CD4-positive, alpha-beta T cell (primary cell): ENCODE results near the gene HCCS. TPM values are rescaled to one million over a fixed set of nuclear protein-coding genes. Genes with fewer than 3 reads are reported as not detected.

Experiments
- ATAC-seq: fragments of 200-7000 bp; cut with Tn5 transposase; one replicate; pipeline ENCODE4 v1.10.0; 2022; ENCODE audit warnings: mild to moderate bottlenecking; ENCODE audit not compliant: poor library complexity
- CTCF ChIA-PET: fragments of 350-600 bp; sonication (Branson Sonifier 250); formaldehyde crosslinking; loops from one replicate; lab custom pipeline; 2021; ENCODE audit warnings: antibody characterized with exemption, inconsistent platforms; lab: Charles Lee
- POLR2A ChIA-PET: fragments of 350-600 bp; sonication (Branson Sonifier 250); formaldehyde crosslinking; loops from one replicate; lab custom pipeline; 2021; ENCODE audit warnings: antibody characterized with exemption, inconsistent platforms; lab: Charles Lee
- DNase-seq, 14 experiments: peaks; one replicate each; pipeline ENCODE4 v3.0.0-alpha.2; 2013 to 2020; ENCODE audit warnings: mixed read lengths in 2 of 14
- H3K27ac ChIP-seq, 2 donors: one replicate each; pipeline versions ENCODE4 v1.5.1 to v1.7.0; 2013; ENCODE audit warnings: low read length in 2 of 2, low read depth in 1 of 2, mild to moderate bottlenecking in 1 of 2
- H3K27me3 ChIP-seq, 2 experiments: 1 replicate in 1 of 2; 2 replicates in 1 of 2; pipeline versions ENCODE4 v1.6.1 to v1.7.0; 2013; ENCODE audit warnings: low read length in 2 of 2, control low read depth in 1 of 2, mild to moderate bottlenecking in 1 of 2, moderate library complexity in 1 of 2; ENCODE audit not compliant: insufficient read depth in 2 of 2, control insufficient read depth in 1 of 2
- H3K36me3 ChIP-seq: one replicate; pipeline ENCODE4 v1.6.1; 2013; ENCODE audit warnings: low read length, control low read depth; ENCODE audit not compliant: insufficient read depth
- H3K4me1 ChIP-seq: one replicate; pipeline ENCODE4 v1.6.1; 2013; ENCODE audit warnings: low read length, control low read depth; ENCODE audit not compliant: insufficient read depth
- H3K4me3 ChIP-seq: one replicate; pipeline ENCODE4 v1.5.1; 2013; ENCODE audit warnings: mild to moderate bottlenecking, low read length, moderate library complexity
- H3K9me3 ChIP-seq, 2 experiments: 1 replicate in 1 of 2; 2 replicates in 1 of 2; pipeline versions ENCODE4 v1.6.1 to v1.7.0; 2013; ENCODE audit warnings: low read length in 2 of 2, mild to moderate bottlenecking in 2 of 2, control low read depth in 1 of 2, moderate library complexity in 1 of 2; ENCODE audit not compliant: control insufficient read depth in 1 of 2, insufficient read depth in 1 of 2
- H3K27ac Mint-ChIP-seq: one replicate; pipeline ENCODE4 v1.8.0; 2020; ENCODE audit warnings: mixed read lengths
- H3K27me3 Mint-ChIP-seq: one replicate; pipeline ENCODE4 v1.8.0; 2021; ENCODE audit warnings: mixed read lengths
- H3K36me3 Mint-ChIP-seq: one replicate; pipeline ENCODE4 v1.8.0; 2021; ENCODE audit warnings: low read depth, mixed read lengths
- H3K4me1 Mint-ChIP-seq: one replicate; pipeline ENCODE4 v1.8.0; 2021; ENCODE audit warnings: low read depth, mixed read lengths
- H3K4me3 Mint-ChIP-seq: one replicate; pipeline ENCODE4 v1.8.0; 2020; ENCODE audit warnings: mild to moderate bottlenecking, mixed read lengths
- H3K9me3 Mint-ChIP-seq: one replicate; pipeline ENCODE4 v1.8.0; 2020; ENCODE audit warnings: mixed read lengths
- CTCF ChIP-seq: fragments of 200-600 bp; IDR thresholded peaks from one replicate; pipeline ENCODE4 v1.8.0; 2022; ENCODE audit warnings: antibody characterized with exemption, mild to moderate bottlenecking
- intact Hi-C, 2 experiments: fragments of 100-400 bp; cut with DNase I in 1 of 2; cut with micrococcal nuclease in 1 of 2; formaldehyde crosslinking; loops; one replicate each; pipeline versions ENCODE4 v1.15.1 to v1.9.0; 2023 to 2025; cut with DNase I, micrococcal nuclease
- total RNA-seq, 174 experiments: library from RNA in 2 of 174; stranded (reverse) in 2 of 174; gene quantifications; one replicate each; pipeline ENCODE4 v1.2.3 and lab custom pipeline; 2021 to 2026

Gene HCCS
- total RNA-seq, 2 experiments from 2014 or later: 7.3 to 7.7 TPM

GRCh38 chrX:11103006-11103405 lies 8.1 kb upstream of the HCCS start:
- intact Hi-C loops: no loop called here
- Histone ChIP-seq H3K4me3 (no peak overlapping the region), H3K9me3 (no peaks in the 10 kb centered on the region), H3K4me1 (no peaks in the 10 kb centered on the region), H3K36me3 (no peaks in the 10 kb centered on the region), H3K27ac (no peak overlapping the region), H3K27me3 (no peaks in the 10 kb centered on the region)
- no peak overlapping the region for H3K27ac Mint-ChIP-seq
- TF ChIP-seq CTCF: no peak
- no peak for ATAC-seq
- H3K4me1 Mint-ChIP-seq: no peaks in the 10 kb centered on the region
- DNase-seq: no peak
- ChIA-PET POLR2A (no interaction called here), CTCF (no interaction called here)
- no peaks in the 10 kb centered on the region for H3K9me3 Mint-ChIP-seq
- no peaks in the 10 kb centered on the region for H3K27me3 Mint-ChIP-seq
- H3K4me3 Mint-ChIP-seq: no peak overlapping the region
- H3K36me3 Mint-ChIP-seq: no peaks in the 10 kb centered on the region

- Histone ChIP-seq H3K36me3 (no peaks in the 10 kb centered on the region), H3K27ac (no peak overlapping the region), H3K27me3 (no peaks in the 10 kb centered on the region), H3K4me3 (no peak overlapping the region), H3K4me1 (no peaks in the 10 kb centered on the region), H3K9me3 (no peaks in the 10 kb centered on the region)
- Mint-ChIP-seq H3K4me3 (no peak overlapping the region), H3K27me3 (no peaks in the 10 kb centered on the region), H3K36me3 (no peaks in the 10 kb centered on the region), H3K4me1 (no peaks in the 10 kb centered on the region), H3K9me3 (no peaks in the 10 kb centered on the region), H3K27ac (no peak overlapping the region)
- POLR2A ChIA-PET: no interaction called here
- DNase-seq (no peak), ATAC-seq (no peak)
- CTCF ChIA-PET: no interaction called here
- intact Hi-C loops: no loop called here
- TF ChIP-seq CTCF: no peak
Measured at GRCh38 chrX:11103751-11104150, 7.4 kb upstream of the HCCS start.

GRCh38 chrX:11105080-11105479 lies 6.1 kb upstream of the HCCS start:
- POLR2A ChIA-PET: no interaction called here
- Mint-ChIP-seq H3K36me3 (no peaks in the 10 kb centered on the region), H3K9me3 (no peaks in the 10 kb centered on the region), H3K27ac (no peak overlapping the region), H3K4me1 (no peaks in the 10 kb centered on the region), H3K27me3 (no peaks in the 10 kb centered on the region), H3K4me3 (no peak overlapping the region)
- Histone ChIP-seq H3K4me3 (no peak overlapping the region), H3K27ac (no peak overlapping the region), H3K9me3 (no peaks in the 10 kb centered on the region), H3K27me3 (no peaks in the 10 kb centered on the region), H3K4me1 (peaks cover under 1% of the 10 kb centered on the region), H3K36me3 (no peaks in the 10 kb centered on the region)
- CTCF ChIA-PET: no interaction called here
- no peak for TF ChIP-seq CTCF
- DNase-seq (no peak), ATAC-seq (no peak)
- intact Hi-C loops: no loop called here
